IPS-20b (cell line): Measurements from ENCODE around the gene R3HCC1L.

ENCODE experiments used
- H3K27ac ChIP-seq: one replicate; pipeline ENCODE4 v1.5.1; 2013; ENCODE audit warnings: low read length
- H3K27me3 ChIP-seq: 2 replicates; pipeline ENCODE4 v1.6.1; 2013; ENCODE audit warnings: mild to moderate bottlenecking, low read length, inconsistent platforms; ENCODE audit not compliant: insufficient read depth
- H3K36me3 ChIP-seq: 2 replicates; pipeline ENCODE4 v1.6.1; 2013; ENCODE audit warnings: low read depth, mild to moderate bottlenecking, inconsistent platforms, low read length, moderate library complexity; ENCODE audit not compliant: insufficient read depth
- H3K4me1 ChIP-seq: 2 replicates; pipeline ENCODE4 v1.6.1; 2013; ENCODE audit warnings: mild to moderate bottlenecking, control low read depth, inconsistent platforms, low read length, moderate library complexity; ENCODE audit not compliant: insufficient read depth
- H3K4me3 ChIP-seq: 2 replicates; pipeline ENCODE4 v1.5.1; 2013; ENCODE audit warnings: mild to moderate bottlenecking, low read length, inconsistent platforms
- H3K9ac ChIP-seq: 2 replicates; pipeline ENCODE4 v1.6.1; 2013; ENCODE audit warnings: low read depth, mild to moderate bottlenecking, inconsistent platforms, low read length, moderate library complexity
- H3K9me3 ChIP-seq: 2 replicates; pipeline ENCODE4 v1.6.1; 2013; ENCODE audit warnings: mild to moderate bottlenecking, low read depth, low read length, inconsistent platforms; ENCODE audit not compliant: insufficient read depth

R3HCC1L gene

DNA sequence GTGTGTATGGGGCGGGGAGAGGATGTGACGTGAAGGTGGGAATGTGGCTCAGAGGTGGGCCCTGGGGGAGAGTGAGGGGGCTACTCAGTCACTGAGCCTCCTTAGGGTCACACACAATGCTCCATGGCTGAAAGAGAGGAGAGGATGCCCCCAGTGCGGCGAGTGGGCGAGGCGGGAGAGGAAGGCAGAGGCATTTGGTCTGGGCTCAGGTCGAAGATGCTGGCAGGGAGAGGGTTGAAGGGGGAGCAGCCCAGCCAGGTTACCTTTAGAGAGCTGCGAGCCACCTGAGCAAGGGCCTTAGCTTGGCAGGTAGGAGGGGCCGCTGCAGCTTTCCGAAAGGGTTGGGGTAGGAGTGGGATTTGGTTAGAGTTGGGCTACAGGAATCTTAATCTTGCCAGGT is 138.2 kb downstream of the R3HCC1L start:
- no peaks in the 10 kb centered on the region for H3K36me3 ChIP-seq
- H3K4me3 ChIP-seq = no peak overlapping the region
- H3K9me3 ChIP-seq = no peaks in the 10 kb centered on the region
- no peak overlapping the region for H3K9ac ChIP-seq
- H3K27me3 ChIP-seq = peaks cover 16% of the 10 kb centered on the region
- H3K4me1 ChIP-seq = peaks cover 8% of the 10 kb centered on the region
- no peak overlapping the region for H3K27ac ChIP-seq

- Histone ChIP-seq H3K4me3 (no peak overlapping the region), H3K27ac (no peak overlapping the region), H3K4me1 (peaks cover 8% of the 10 kb centered on the region), H3K36me3 (no peaks in the 10 kb centered on the region), H3K27me3 (peaks cover 14% of the 10 kb centered on the region; the same call in 1 of the 2 replicates), H3K9me3 (no peaks in the 10 kb centered on the region), H3K9ac (no peak overlapping the region)
Observed at GRCh38 chr10:98273057-98273850, 138.8 kb downstream of the R3HCC1L start.

DNA sequence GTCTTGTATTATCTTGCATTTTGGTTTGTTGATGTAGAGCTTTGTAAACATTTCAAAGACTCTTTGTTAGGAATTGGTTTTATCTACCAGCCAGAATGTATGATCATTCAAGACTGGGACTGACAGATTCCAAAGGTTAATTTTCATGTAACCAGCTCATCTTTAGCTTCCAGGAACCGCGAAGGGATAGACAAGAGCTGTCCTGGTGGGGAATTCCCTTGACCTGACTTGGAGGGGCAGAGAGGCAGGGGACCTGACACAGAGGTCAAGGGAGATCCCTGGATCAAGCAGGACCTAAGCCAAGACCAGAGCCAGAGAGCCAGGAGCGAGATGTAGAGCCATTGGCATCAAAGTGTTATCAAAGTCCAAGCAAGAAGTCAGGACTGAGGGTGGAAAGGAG is 140.1 kb downstream of the R3HCC1L start:
- Histone ChIP-seq H3K36me3 (no peaks in the 10 kb centered on the region), H3K27ac (no peak overlapping the region), H3K4me3 (no peak overlapping the region), H3K27me3 (0 out of 2 replicates have a peak, but pooled peaks cover 5% of the 10 kb centered on the region), H3K9me3 (no peaks in the 10 kb centered on the region), H3K4me1 (peaks cover 8% of the 10 kb centered on the region), H3K9ac (no peak overlapping the region)

DNA sequence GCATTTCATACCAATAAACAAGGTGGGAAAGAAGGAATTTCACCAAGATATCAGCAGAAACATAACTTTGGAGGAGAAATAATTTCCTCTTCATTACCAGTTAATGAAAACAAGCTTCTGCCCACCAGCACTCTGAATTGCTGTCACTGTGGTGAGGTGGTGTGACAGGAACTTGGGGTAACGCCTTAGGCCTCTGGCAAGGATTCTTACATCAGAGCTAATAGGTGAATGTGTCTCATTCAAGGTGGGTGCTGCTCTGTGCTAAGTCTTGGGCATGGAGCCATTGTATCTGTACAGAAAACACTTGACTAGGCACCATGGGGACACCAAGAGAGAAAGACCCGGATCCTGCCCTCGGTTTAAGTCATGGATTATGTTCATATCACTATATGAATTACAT is 141.9 kb downstream of the R3HCC1L start:
- H3K9ac ChIP-seq = no peak overlapping the region

GRCh38 chr10:98285416-98285815 is 151.0 kb downstream of the R3HCC1L start:
- H3K4me1 ChIP-seq = peaks cover 5% of the 10 kb centered on the region; the same call in 1 of the 2 replicates
- no peaks in the 10 kb centered on the region for H3K9me3 ChIP-seq
- H3K9ac ChIP-seq = no peak overlapping the region
- H3K4me3 ChIP-seq = no peak overlapping the region
- no peak overlapping the region for H3K27ac ChIP-seq
- no peaks in the 10 kb centered on the region for H3K36me3 ChIP-seq
- H3K27me3 ChIP-seq = no peaks in the 10 kb centered on the region

More for the DNA sequence above, 141.9 kb downstream of the R3HCC1L start:
- Histone ChIP-seq H3K27ac (no peak overlapping the region), H3K4me1 (no peaks in the 10 kb centered on the region), H3K36me3 (no peaks in the 10 kb centered on the region), H3K4me3 (no peak overlapping the region), H3K27me3 (0 out of 2 replicates have a peak, but pooled peaks cover 3% of the 10 kb centered on the region), H3K9me3 (no peaks in the 10 kb centered on the region)

GRCh38 chr10:98286419-98286818 is 152.0 kb downstream of the R3HCC1L start:
- Histone ChIP-seq H3K4me1 (peaks cover 5% of the 10 kb centered on the region; the same call in 1 of the 2 replicates), H3K27ac (no peak overlapping the region), H3K27me3 (no peaks in the 10 kb centered on the region), H3K9me3 (no peaks in the 10 kb centered on the region), H3K9ac (no peak overlapping the region), H3K4me3 (no peak overlapping the region), H3K36me3 (no peaks in the 10 kb centered on the region)

GRCh38 chr10:98287321-98287720 is 152.9 kb downstream of the R3HCC1L start:
- Histone ChIP-seq H3K4me1 (peaks cover 5% of the 10 kb centered on the region; the same call in 1 of the 2 replicates), H3K9ac (no peak overlapping the region), H3K4me3 (no peak overlapping the region), H3K36me3 (no peaks in the 10 kb centered on the region), H3K9me3 (no peaks in the 10 kb centered on the region), H3K27ac (no peak overlapping the region), H3K27me3 (no peaks in the 10 kb centered on the region)

DNA sequence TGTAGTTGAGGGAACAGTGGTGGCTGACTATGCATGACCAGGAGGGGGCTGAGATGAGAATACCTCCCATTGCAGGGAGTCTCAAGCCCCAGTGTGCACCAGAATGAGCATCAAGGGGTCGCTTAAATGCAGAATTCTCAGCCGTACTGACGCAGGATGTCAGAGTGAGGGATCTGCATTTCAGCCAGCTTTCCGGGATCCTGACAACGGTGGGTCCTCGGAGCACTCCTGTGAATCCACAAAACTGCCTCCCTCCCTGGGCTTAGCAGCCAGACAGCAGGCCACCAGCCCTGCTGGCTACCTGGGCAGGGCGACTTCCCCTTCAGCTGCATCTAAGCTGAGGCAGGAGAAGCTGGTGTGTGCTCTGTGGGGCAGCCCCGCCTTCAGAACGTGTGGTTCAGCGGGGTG is 155.3 kb downstream of the R3HCC1L start:
- no peaks in the 10 kb centered on the region for H3K27me3 ChIP-seq
- H3K9me3 ChIP-seq = no peaks in the 10 kb centered on the region
- H3K4me3 ChIP-seq = no peak overlapping the region
- H3K4me1 ChIP-seq = peaks cover 5% of the 10 kb centered on the region; the same call in 1 of the 2 replicates
- no peaks in the 10 kb centered on the region for H3K36me3 ChIP-seq
- no peak overlapping the region for H3K9ac ChIP-seq
- H3K27ac ChIP-seq = no peak overlapping the region

- Histone ChIP-seq H3K36me3 (no peaks in the 10 kb centered on the region), H3K9ac (no peak overlapping the region), H3K4me3 (no peak overlapping the region), H3K27ac (no peak overlapping the region), H3K4me1 (peaks cover 11% of the 10 kb centered on the region; the same call in 1 of the 2 replicates), H3K9me3 (no peaks in the 10 kb centered on the region), H3K27me3 (no peaks in the 10 kb centered on the region)
Observed at GRCh38 chr10:98292971-98293370, 158.5 kb downstream of the R3HCC1L start.

DNA sequence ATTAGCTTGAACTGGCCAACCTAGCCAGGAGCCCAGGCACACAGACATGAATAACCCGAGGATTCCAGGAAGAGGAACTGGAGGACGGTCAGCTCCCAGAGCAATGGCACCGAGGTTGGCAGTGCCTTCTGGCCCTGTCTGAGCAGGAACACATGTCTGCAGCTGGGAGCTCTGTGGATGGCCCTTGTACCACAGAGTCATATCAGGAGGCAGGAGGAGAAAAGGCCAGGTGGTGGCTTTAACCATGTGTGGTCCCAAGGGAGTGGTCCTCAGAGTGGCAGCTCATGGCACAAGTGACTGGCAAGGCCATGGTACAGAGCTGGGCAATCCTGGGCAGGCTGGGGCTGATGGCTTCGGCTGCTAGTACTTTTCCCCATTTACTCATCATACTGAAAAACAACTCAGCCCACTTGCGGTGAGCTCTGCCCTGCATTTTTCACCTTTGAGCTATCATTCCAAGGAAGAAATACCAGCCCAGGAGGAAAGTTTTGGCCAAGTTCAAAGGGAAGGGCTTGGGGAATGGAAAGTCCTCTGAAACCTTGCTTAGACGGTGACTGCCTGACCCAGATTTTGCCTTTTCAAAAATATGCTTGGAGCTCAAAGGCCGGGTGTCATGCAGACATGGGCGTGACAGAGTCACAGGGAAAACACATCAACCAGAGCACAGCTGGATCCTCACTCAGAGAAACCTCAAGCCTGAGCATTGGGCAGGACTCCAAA is 159.3 kb downstream of the R3HCC1L start:
- no peak overlapping the region for H3K27ac ChIP-seq
- H3K9ac ChIP-seq = no peak overlapping the region
- H3K36me3 ChIP-seq = no peaks in the 10 kb centered on the region
- H3K4me1 ChIP-seq = peaks cover 11% of the 10 kb centered on the region; the same call in 1 of the 2 replicates
- no peaks in the 10 kb centered on the region for H3K27me3 ChIP-seq
- H3K4me3 ChIP-seq = no peak overlapping the region
- H3K9me3 ChIP-seq = no peaks in the 10 kb centered on the region

DNA sequence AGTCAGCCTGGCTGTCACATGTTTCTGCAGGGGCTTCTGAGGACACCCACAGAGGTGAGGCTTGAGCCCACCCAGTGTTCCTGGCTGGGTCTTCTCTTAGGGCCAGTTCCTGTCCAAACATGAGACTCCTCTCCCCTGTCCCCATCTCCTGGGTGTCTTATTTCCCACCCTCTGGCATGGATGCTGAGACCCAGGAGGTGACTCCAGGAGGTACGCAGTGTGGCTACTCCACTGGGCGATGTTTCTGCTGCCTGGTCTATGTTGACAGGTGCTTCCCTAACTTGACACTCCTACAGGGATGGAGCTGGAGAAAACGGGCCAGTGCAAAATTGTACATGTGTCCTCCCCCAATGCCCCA is 159.8 kb downstream of the R3HCC1L start:
- Histone ChIP-seq H3K9me3 (no peaks in the 10 kb centered on the region), H3K9ac (no peak overlapping the region), H3K27ac (no peak overlapping the region), H3K36me3 (no peaks in the 10 kb centered on the region), H3K4me3 (no peak overlapping the region), H3K4me1 (peaks cover 11% of the 10 kb centered on the region; the same call in 1 of the 2 replicates), H3K27me3 (no peaks in the 10 kb centered on the region)
